ENCODE measurements around the gene LIMS1. TPM values are rescaled to one million over a fixed set of nuclear protein-coding genes. Genes with fewer than 3 reads are reported as not detected.
A peak's percentile ranks its signal among the peaks of the same experiment; 100 is the strongest.

LIMS1 gene
- total and polyA plus RNA-seq, 2 of the 13 experiments (the other 11 are each of a cell fraction or from before 2014, with no cell fraction given) = 38.3 to 49.6 TPM

DNA sequence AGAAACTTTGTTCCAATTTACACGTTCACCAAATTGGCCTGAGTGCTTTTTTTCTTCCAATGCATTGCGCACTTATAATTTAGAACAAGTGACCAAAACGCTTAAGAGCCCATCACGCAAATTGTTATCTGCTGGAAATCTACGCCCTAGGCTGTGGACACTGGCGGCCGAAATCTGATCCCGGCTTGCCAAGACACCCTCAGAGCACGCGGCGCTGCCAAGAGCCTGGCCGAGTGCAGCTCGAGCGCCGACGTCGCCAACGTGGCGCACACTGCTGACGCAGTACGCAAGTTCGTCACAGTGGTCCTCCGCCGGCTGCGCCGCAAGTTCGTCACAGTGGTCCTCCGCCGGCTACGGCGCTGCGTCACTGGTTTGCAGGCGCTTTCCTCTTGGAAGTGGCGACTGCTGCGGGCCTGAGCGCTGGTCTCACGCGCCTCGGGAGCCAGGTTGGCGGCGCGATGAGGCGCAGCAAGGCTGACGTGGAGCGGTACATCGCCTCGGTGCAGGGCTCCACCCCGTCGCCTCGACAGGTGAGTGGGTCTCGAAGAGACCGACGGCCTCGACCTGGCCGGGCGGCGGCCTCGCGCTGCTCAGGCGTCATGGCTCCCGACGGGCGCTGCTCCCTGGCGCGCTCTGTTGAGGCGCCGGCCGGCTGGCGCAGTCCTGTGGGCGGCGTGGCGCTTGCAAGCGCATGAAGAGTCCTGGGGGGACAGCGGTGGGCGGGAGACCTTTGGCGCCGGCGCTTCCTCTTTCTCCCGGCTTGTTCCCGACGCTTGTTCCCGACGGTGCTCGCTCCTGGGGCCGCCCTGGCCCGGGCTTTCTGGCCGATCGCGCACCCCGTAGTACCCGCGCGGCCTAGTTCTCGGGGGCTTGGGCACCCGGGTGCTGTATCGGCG is 185.1 kb downstream of the LIMS1 start, which contains the start of gene RANBP2 (continued):
- peak; percentile 98; the same call in 1 of the 2 replicates for TF ChIP-seq ZXDC (CRISPR knock-in tag; IDR thresholded peaks at IDR 0.05)
- TF ChIP-seq PAXIP1 (CRISPR knock-in tag; conservative IDR thresholded peaks at IDR 0.05) = peak; percentile 70
- TF ChIP-seq, protein P1, sequence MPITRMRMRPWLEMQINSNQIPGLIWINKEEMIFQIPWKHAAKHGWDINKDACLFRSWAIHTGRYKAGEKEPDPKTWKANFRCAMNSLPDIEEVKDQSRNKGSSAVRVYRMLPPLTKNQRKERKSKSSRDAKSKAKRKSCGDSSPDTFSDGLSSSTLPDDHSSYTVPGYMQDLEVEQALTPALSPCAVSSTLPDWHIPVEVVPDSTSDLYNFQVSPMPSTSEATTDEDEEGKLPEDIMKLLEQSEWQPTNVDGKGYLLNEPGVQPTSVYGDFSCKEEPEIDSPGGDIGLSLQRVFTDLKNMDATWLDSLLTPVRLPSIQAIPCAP (CRISPR knock-in tag; IDR thresholded peaks at IDR 0.05; ENCODE audit: low read depth) = 0 out of 2 replicates have a peak, but pooled peaks have one; percentile 85
- TF ChIP-seq GABPA (IDR thresholded peaks at IDR 0.05; ENCODE audit: low read depth, low read length) = no peak
- peak; percentile 67 for TF ChIP-seq GABPA (CRISPR knock-in tag; IDR thresholded peaks at IDR 0.05; ENCODE audit: low read depth)
- 0 out of 2 replicates have a peak, but pooled peaks have one; percentile 26 for TF ChIP-seq ZNF3 (CRISPR knock-in tag; IDR thresholded peaks at IDR 0.05)
- peak; percentile 86; the same call in 1 of the 2 replicates for TF ChIP-seq REL (CRISPR knock-in tag; conservative IDR thresholded peaks at IDR 0.05)
- TF ChIP-seq ERF (CRISPR knock-in tag; IDR thresholded peaks at IDR 0.05) = peak; percentile 98
- TF ChIP-seq ZNF644 (CRISPR knock-in tag; IDR thresholded peaks at IDR 0.05; ENCODE audit: low read depth) = peak; percentile 44; the same call in 1 of the 2 replicates
- TF ChIP-seq E2F1 (CRISPR knock-in tag; IDR thresholded peaks at IDR 0.05) = peak; percentile 88
- TF ChIP-seq MAFF (IDR thresholded peaks at IDR 0.05; ENCODE audit: low read depth, low read length) = no peak
- TF ChIP-seq LRRFIP1 (CRISPR knock-in tag; conservative IDR thresholded peaks at IDR 0.05) = peak; percentile 75; the same call in 1 of the 2 replicates
